G401 (cell line): ENCODE measurements around the gene GLO1. TPM values are rescaled to one million over a fixed set of nuclear protein-coding genes. Genes with fewer than 3 reads are reported as not detected.

Experiments
- DNase-seq: peaks from one replicate; pipeline ENCODE4 v3.0.0-alpha.2; 2015; ENCODE audit warnings: low spot score
- in situ Hi-C: cut with HindIII; loops from 2 replicates; pipeline ENCODE4 v1.10.0; 2016; ENCODE audit warnings: low sequenced_read_pairs, mixed read lengths
- total RNA-seq: library from RNA; depleted of rRNA; stranded (reverse); fragments of >200 nt; shearing (Covaris generic); gene quantifications from 2 replicates; pipeline ENCODE4 v1.2.3, GENCODE V29; 2014; rRNA removed

Gene GLO1
- total RNA-seq, 1 experiment from 2014 or later, result 476 TPM

GRCh38 chr6:38634518-38634917 lies 68.4 kb downstream of the GLO1 start:
- in situ Hi-C loops, result no loop called here
- DNase-seq, result no peak

- DNase-seq, result no peak
- in situ Hi-C loops, result no loop called here
Observed at GRCh38 chr6:38632490-38632889, 70.5 kb downstream of the GLO1 start.

- in situ Hi-C loops, result no loop called here
- no peak for DNase-seq
Observed at GRCh38 chr6:38631186-38631783, 71.7 kb downstream of the GLO1 start.

Other genes with a start within 250 kb of the GLO1 start
- gene BTBD9, start 63.2 kb downstream of the GLO1 start, total RNA-seq, result 6.5 and 9.5 TPM in 2 replicates
- gene DNAH8, start 12.2 kb upstream of the GLO1 start, total RNA-seq, result not detected in 2 replicates